ENCODE results near the gene DNAJB6.

Gene DNAJB6

DNA sequence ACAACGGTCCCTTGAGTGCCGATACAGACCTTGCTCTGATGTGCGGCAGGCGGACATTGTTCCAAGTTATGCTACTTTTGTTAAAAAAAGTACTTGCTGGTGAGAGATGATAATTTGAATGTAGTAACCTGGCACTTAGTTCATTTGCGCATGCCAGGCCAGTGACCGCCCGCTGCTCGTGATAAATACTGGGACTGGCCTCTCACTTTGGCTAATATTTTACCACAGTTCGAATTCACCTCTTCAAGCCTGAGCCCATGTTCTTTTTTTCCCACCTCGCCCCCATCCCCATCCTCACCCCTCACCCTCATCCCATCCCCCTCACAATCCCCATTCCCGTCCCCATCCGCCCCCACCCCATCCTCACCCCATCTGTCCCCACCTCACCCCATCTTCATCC lies 126.4 kb downstream of the DNAJB6 start:
- TF ChIP-seq GATA3 (IDR thresholded peaks at IDR 0.05; ENCODE audit: low read depth, low read length) = no peak
- no peak for TF ChIP-seq GATA2 (IDR thresholded peaks at IDR 0.05; ENCODE audit: low read depth, low read length)

DNA sequence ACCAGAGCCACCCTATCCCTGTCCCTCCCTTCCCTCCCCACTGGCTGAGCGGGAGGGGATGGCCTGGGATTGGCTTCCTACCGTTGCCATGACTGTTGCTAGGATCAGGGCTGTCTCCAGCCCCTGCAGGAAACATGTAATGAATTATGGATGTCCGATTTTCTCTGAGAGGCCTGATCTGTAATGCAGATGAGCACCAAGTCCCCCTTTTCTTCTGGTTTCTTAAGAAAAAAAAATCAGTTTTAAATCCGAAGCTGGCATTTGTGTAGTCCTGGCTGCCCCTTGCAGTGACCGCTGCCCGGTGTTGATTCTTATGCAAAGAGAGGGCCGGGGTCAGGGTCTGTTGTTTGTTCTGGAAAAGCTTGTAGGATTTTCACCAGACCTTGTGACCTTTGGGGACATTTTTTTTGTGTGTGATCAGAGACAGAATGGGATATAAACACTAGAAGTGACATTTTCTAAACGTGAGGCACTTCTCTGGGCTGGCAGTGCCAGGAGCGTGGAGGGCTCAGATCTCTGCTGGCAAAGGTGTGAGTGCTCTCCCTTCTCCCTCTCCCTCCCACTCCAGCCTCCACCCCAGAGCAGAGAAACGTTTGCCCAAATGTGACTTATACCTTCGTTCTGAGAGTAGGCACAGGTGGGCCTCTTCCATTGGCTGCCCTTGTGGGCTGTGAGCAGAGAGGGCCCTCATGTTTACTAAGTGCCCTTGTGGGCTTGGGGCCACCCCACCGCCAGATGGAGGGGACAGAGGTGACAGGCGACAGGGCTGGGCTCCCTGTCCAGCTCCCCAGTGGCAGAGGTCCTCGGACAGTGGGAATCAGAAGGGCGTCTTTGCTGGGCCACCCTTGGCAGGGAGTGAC lies 127.5 kb downstream of the DNAJB6 start:
- TF ChIP-seq GATA3 (IDR thresholded peaks at IDR 0.05; ENCODE audit: low read depth, low read length) (no peak), GATA2 (IDR thresholded peaks at IDR 0.05; ENCODE audit: low read depth, low read length) (no peak)

DNA sequence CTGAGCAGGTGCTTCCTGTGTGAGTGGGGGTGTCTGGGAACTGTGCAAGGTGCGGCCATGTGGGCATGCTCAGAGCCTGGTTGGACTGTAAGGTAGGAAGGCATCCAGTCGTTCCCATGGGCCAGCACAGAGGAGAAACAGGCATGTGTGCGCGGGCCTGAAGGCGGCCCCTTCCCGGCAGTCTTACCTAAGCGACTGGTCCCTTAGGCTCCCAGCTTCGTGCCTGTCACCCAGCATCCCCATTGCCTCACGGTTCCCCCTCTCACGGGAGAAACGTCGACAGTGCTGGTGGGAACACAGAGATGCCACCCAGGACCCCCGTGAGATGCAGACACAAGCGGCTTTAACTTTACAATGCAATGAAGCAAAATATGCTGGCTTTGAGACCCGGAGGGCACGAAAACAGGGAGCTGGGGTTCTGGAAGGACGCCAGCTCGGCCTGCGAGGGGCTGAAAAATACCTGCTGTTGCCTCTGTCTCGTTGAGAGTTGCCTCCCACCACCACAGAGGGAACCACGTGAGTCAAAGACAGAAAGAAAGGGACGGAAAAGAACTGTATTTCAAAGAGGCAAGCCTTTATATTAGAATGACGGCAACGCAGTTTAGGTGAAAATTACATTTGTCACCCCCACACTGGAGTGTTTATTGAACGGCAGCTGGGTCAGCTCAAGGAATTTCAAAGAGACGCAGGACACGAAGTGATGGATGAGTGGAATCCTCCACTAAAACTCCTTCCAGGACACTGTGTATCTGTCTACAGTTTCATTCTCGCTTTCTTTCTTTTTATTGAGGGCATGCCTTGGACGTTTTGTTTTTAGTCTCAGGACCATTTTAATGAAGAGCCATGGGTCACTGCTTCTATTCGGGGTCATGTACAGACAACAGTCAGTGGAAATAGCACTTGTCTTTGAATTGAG lies 128.4 kb downstream of the DNAJB6 start:
- no peak for TF ChIP-seq GATA2 (IDR thresholded peaks at IDR 0.05; ENCODE audit: low read depth, low read length)
- TF ChIP-seq GATA3 (IDR thresholded peaks at IDR 0.05; ENCODE audit: low read depth, low read length) = no peak

DNA sequence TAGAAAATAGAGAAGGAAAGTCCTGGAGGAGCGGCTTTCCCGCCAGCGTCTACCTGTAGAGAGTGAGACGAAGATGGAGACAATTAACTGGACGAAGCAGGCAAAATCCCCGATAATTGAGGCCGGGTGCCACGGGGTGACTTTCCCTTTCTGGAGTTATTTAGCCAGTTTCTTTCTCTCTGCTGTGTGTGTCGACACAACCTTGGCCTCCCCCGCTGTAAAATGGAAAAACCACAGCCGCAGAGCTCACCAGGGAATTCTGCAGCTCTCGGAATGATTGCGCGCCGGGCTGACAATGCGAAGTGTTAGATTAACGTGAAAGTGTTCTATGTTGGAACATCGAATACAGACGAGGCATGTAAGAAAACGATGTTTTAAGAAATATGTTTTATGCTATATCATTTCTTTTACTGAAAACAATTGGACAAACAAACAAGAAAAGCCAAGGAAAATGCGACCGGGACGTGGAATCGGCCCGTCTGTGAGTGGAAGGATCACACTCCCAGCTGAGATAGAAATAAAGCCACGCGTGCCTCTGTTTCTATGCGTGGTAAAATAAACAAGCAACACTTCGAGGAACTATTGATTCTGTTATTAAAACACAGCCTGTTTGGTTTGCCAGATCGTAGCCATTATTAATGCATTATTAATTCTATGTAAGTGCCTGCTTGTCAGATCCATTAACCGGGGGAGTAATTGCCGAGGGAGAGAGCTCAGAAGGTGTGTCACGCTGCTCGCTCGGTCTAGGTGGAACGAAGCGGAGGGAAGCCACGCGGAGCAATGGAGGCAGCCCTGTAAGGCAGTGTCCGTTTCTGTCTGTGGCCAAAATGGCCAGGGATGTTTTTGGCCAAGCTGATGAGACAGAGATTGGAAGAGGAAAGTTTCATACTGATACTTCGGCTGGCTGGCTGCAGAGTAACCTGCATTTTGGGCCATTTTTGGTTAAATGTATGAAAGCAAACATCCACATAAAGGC lies 129.4 kb downstream of the DNAJB6 start:
- TF ChIP-seq GATA2 (IDR thresholded peaks at IDR 0.05; ENCODE audit: low read depth, low read length) = no peak
- no peak for TF ChIP-seq GATA3 (IDR thresholded peaks at IDR 0.05; ENCODE audit: low read depth, low read length)

DNA sequence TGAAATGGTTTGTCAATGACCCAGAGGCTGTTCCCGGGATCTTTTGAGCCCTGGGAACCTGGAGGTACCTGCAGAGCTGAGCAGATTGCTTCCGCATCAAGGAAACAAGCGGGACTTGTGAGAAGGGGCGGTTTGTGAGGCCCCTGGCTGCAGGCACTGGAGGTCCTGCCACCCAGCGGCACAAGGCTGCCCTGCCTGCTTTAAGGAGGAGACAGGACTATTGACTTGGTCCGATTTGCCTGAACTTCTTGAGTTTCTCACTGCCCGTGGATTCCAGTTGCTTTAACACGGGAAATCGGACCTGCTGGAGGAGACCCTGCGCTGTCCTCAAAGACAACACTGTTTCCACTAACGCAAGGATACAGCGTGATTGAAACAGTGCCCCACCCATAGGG lies 130.1 kb downstream of the DNAJB6 start:
- TF ChIP-seq GATA3 (IDR thresholded peaks at IDR 0.05; ENCODE audit: low read depth, low read length) (no peak), GATA2 (IDR thresholded peaks at IDR 0.05; ENCODE audit: low read depth, low read length) (no peak)
